Uterus (tissue), 2 donors: ENCODE results near the gene RPL10.

ENCODE experiments used
- POLR2A ChIP-seq, 2 donors: fragments of 450-650 bp; IDR thresholded peaks; one replicate each; pipeline ENCODE4 v1.6.1; 2016; ENCODE audit warnings: antibody characterized with exemption in 2 of 2, mild to moderate bottlenecking in 1 of 2, moderate library complexity in 1 of 2
- TF ChIP-seq, protein P1 (sequence below), 4 experiments: fragments of 200-600 bp in 2 of 4; fragments of 450-650 bp in 2 of 4; sonication (generic) in 2 of 4; IDR thresholded peaks; one replicate each; pipeline ENCODE4 v1.5.1; 2016 to 2019; ENCODE audit warnings: antibody characterized with exemption in 4 of 4, mild to moderate bottlenecking in 2 of 4, moderate library complexity in 1 of 4

DNA sequence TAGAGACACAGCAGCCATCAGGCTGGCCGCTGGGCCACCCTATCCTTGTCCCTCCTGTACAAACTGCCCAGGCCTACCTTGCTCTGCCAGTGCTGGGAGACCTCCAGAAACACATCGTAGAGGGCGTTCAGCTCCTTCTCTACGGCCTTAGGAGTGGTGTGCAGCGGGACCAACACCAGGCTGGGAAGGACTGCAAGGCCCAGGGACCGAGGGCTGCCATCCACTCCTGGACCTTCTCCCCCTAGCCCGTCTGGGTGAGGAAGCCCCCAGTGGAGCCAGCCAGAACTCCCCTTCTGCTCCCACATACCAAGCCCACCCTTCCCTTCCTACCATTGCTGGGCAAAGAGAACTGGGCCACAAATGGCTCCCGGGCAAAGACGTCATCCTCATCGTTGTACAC, 5.0 kb downstream of the RPL10 start:
- TF ChIP-seq, protein P1, sequence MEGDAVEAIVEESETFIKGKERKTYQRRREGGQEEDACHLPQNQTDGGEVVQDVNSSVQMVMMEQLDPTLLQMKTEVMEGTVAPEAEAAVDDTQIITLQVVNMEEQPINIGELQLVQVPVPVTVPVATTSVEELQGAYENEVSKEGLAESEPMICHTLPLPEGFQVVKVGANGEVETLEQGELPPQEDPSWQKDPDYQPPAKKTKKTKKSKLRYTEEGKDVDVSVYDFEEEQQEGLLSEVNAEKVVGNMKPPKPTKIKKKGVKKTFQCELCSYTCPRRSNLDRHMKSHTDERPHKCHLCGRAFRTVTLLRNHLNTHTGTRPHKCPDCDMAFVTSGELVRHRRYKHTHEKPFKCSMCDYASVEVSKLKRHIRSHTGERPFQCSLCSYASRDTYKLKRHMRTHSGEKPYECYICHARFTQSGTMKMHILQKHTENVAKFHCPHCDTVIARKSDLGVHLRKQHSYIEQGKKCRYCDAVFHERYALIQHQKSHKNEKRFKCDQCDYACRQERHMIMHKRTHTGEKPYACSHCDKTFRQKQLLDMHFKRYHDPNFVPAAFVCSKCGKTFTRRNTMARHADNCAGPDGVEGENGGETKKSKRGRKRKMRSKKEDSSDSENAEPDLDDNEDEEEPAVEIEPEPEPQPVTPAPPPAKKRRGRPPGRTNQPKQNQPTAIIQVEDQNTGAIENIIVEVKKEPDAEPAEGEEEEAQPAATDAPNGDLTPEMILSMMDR (IDR thresholded peaks at IDR 0.05) = no peak
- TF ChIP-seq POLR2A (IDR thresholded peaks at IDR 0.05) = no peak
